Measurements from ENCODE around the gene PEX6.
A peak's percentile ranks its signal among the peaks of the same experiment; 100 is the strongest.

GRCh38 chr6:42963855-42964605, 15.0 kb downstream of the PEX6 start:
- TF ChIP-seq, protein P1, sequence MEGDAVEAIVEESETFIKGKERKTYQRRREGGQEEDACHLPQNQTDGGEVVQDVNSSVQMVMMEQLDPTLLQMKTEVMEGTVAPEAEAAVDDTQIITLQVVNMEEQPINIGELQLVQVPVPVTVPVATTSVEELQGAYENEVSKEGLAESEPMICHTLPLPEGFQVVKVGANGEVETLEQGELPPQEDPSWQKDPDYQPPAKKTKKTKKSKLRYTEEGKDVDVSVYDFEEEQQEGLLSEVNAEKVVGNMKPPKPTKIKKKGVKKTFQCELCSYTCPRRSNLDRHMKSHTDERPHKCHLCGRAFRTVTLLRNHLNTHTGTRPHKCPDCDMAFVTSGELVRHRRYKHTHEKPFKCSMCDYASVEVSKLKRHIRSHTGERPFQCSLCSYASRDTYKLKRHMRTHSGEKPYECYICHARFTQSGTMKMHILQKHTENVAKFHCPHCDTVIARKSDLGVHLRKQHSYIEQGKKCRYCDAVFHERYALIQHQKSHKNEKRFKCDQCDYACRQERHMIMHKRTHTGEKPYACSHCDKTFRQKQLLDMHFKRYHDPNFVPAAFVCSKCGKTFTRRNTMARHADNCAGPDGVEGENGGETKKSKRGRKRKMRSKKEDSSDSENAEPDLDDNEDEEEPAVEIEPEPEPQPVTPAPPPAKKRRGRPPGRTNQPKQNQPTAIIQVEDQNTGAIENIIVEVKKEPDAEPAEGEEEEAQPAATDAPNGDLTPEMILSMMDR (conservative IDR thresholded peaks at IDR 0.05; ENCODE audit: low read depth, low read length): 0 out of 2 replicates have a peak, but pooled peaks have one; percentile 26
- no peak for TF ChIP-seq EZH2 (IDR thresholded peaks at IDR 0.05; ENCODE audit: borderline replicate concordance, low read depth, low read length, poor library complexity, severe bottlenecking)
